Measurements from ENCODE around the gene DIDO1. TPM values are rescaled to one million over a fixed set of nuclear protein-coding genes. Genes with fewer than 3 reads are reported as not detected.

The DIDO1 gene
- total and polyA plus RNA-seq, 2 of the 13 experiments (the other 11 are each of a cell fraction or from before 2014, with no cell fraction given), result 75.0 to 75.1 TPM

DNA sequence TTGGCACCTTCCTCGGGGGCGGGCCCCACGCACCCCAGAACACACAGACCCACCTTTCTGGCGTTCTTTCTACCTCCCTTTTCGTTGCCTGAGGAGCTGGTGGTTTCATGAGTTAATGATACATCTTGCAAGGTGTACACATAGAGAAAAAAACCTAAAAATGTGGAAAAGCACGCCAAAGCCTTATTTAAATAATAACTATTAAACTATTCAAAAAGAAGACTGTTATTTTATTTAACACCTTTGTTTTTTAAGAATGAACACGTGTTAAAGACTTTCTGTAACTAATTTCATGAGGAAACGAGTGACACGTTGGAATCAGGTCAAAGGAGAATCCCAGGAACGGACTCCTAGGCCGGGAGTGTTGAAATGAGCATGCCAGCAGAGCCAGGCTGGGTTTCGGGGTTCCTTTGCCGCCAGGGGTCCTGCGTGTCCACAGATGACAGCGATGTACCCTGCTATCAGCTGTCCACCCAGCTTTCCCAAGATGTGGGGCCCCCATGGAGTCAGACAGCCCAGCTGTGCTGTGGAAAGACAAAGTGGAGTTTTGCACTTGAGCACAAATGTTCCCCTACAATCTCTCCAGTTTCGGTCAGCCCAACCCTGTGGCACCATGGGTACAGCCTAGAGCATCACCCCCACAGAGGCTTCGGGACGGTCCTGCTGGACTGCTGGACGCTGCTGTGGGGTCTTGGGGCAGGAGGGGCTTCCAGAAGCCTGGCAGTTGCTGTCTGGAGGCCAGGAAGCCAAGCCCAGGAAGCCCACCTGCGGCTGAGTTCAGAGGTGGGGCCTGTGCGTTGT, 42.3 kb upstream of the DIDO1 start (continued):
- TF ChIP-seq, protein P1, sequence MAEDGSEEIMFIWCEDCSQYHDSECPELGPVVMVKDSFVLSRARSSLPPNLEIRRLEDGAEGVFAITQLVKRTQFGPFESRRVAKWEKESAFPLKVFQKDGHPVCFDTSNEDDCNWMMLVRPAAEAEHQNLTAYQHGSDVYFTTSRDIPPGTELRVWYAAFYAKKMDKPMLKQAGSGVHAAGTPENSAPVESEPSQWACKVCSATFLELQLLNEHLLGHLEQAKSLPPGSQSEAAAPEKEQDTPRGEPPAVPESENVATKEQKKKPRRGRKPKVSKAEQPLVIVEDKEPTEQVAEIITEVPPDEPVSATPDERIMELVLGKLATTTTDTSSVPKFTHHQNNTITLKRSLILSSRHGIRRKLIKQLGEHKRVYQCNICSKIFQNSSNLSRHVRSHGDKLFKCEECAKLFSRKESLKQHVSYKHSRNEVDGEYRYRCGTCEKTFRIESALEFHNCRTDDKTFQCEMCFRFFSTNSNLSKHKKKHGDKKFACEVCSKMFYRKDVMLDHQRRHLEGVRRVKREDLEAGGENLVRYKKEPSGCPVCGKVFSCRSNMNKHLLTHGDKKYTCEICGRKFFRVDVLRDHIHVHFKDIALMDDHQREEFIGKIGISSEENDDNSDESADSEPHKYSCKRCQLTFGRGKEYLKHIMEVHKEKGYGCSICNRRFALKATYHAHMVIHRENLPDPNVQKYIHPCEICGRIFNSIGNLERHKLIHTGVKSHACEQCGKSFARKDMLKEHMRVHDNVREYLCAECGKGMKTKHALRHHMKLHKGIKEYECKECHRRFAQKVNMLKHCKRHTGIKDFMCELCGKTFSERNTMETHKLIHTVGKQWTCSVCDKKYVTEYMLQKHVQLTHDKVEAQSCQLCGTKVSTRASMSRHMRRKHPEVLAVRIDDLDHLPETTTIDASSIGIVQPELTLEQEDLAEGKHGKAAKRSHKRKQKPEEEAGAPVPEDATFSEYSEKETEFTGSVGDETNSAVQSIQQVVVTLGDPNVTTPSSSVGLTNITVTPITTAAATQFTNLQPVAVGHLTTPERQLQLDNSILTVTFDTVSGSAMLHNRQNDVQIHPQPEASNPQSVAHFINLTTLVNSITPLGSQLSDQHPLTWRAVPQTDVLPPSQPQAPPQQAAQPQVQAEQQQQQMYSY (CRISPR knock-in tag; IDR thresholded peaks at IDR 0.05), result peak; percentile 56; the same call in 1 of the 2 replicates
- TF ChIP-seq, protein P2, sequence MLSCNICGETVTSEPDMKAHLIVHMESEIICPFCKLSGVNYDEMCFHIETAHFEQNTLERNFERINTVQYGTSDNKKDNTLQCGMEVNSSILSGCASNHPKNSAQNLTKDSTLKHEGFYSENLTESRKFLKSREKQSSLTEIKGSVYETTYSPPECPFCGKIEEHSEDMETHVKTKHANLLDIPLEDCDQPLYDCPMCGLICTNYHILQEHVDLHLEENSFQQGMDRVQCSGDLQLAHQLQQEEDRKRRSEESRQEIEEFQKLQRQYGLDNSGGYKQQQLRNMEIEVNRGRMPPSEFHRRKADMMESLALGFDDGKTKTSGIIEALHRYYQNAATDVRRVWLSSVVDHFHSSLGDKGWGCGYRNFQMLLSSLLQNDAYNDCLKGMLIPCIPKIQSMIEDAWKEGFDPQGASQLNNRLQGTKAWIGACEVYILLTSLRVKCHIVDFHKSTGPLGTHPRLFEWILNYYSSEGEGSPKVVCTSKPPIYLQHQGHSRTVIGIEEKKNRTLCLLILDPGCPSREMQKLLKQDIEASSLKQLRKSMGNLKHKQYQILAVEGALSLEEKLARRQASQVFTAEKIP (CRISPR knock-in tag; IDR thresholded peaks at IDR 0.05; ENCODE audit: borderline replicate concordance), result no peak
- TF ChIP-seq, protein P3, sequence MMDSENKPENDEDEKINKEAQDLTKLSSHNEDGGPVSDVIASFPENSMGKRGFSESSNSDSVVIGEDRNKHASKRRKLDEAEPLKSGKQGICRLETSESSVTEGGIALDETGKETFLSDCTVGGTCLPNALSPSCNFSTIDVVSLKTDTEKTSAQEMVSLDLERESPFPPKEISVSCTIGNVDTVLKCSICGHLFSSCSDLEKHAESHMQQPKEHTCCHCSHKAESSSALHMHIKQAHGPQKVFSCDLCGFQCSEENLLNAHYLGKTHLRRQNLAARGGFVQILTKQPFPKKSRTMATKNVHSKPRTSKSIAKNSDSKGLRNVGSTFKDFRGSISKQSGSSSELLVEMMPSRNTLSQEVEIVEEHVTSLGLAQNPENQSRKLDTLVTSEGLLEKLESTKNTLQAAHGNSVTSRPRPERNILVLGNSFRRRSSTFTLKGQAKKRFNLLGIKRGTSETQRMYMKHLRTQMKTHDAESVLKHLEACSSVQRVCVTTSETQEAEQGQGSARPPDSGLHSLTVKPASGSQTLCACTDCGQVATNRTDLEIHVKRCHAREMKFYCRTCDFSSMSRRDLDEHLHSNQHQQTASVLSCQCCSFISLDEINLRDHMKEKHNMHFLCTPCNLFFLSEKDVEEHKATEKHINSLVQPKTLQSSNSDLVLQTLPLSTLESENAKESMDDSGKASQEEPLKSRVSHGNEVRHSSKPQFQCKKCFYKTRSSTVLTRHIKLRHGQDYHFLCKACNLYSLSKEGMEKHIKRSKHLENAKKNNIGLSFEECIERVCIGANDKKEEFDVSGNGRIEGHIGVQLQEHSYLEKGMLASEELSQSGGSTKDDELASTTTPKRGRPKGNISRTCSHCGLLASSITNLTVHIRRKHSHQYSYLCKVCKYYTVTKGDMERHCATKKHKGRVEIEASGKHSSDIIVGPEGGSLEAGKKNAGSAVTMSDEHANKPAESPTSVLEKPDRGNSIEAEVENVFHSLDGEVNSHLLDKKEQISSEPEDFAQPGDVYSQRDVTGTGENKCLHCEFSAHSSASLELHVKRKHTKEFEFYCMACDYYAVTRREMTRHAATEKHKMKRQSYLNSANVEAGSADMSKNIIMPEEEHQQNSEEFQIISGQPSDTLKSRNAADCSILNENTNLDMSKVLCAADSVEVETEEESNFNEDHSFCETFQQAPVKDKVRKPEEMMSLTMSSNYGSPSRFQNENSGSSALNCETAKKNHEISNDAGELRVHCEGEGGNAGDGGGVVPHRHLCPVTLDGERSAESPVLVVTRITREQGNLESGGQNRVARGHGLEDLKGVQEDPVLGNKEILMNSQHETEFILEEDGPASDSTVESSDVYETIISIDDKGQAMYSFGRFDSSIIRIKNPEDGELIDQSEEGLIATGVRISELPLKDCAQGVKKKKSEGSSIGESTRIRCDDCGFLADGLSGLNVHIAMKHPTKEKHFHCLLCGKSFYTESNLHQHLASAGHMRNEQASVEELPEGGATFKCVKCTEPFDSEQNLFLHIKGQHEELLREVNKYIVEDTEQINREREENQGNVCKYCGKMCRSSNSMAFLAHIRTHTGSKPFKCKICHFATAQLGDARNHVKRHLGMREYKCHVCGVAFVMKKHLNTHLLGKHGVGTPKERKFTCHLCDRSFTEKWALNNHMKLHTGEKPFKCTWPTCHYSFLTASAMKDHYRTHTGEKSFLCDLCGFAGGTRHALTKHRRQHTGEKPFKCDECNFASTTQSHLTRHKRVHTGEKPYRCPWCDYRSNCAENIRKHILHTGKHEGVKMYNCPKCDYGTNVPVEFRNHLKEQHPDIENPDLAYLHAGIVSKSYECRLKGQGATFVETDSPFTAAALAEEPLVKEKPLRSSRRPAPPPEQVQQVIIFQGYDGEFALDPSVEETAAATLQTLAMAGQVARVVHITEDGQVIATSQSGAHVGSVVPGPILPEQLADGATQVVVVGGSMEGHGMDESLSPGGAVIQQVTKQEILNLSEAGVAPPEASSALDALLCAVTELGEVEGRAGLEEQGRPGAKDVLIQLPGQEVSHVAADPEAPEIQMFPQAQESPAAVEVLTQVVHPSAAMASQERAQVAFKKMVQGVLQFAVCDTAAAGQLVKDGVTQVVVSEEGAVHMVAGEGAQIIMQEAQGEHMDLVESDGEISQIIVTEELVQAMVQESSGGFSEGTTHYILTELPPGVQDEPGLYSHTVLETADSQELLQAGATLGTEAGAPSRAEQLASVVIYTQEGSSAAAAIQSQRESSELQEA (CRISPR knock-in tag; IDR thresholded peaks at IDR 0.05; ENCODE audit: not compliant biosample characterization), result no peak
- no peak for TF ChIP-seq ZNF18 (CRISPR knock-in tag; IDR thresholded peaks at IDR 0.05; ENCODE audit: insufficient replicate concordance)
- TF ChIP-seq ZNF34 (CRISPR knock-in tag; IDR thresholded peaks at IDR 0.05; ENCODE audit: borderline replicate concordance), result no peak
- TF ChIP-seq ZNF329 (CRISPR knock-in tag; IDR thresholded peaks at IDR 0.05; ENCODE audit: low read depth), result no peak
- no peak for TF ChIP-seq ZNF792 (CRISPR knock-in tag; IDR thresholded peaks at IDR 0.05)
- TF ChIP-seq EEA1 (CRISPR knock-in tag; IDR thresholded peaks at IDR 0.05; ENCODE audit: borderline replicate concordance), result no peak
- peak; percentile 93; the same call in 1 of the 2 replicates for TF ChIP-seq SMYD3 (CRISPR knock-in tag; IDR thresholded peaks at IDR 0.05)

Measured in HepG2 (cell line).